ENCODE measurements around the gene METTL18. TPM values are rescaled to one million over a fixed set of nuclear protein-coding genes. Genes with fewer than 3 reads are reported as not detected.

Gene METTL18
- total and polyA plus RNA-seq, 8 donors = 4.8 to 15.5 (median 13.7) TPM

- DNase-seq = no peak
- Histone ChIP-seq H3K27ac (no peak overlapping the region), H3K36me3 (no peaks in the 10 kb centered on the region), H3K4me1 (no peaks in the 10 kb centered on the region), H3K27me3 (no peaks in the 10 kb centered on the region), H3K9me3 (no peaks in the 10 kb centered on the region), H3K4me3 (no peak overlapping the region)
- intact Hi-C loops (cut with DNase I) = no loop called here
- no peak for TF ChIP-seq CTCF (IDR thresholded peaks at IDR 0.05)
- ATAC-seq = peak; percentile 82
These were observed 29.0 kb downstream of the METTL18 start for GRCh38 chr1:169765580-169766331.

- DNase-seq (no peak), ATAC-seq (no peak)
- Histone ChIP-seq H3K36me3 (no peaks in the 10 kb centered on the region), H3K4me1 (no peaks in the 10 kb centered on the region), H3K4me3 (no peak overlapping the region), H3K27ac (no peak overlapping the region), H3K9me3 (no peaks in the 10 kb centered on the region), H3K27me3 (no peaks in the 10 kb centered on the region)
- intact Hi-C loops (cut with DNase I) = no loop called here
- no peak for TF ChIP-seq CTCF (IDR thresholded peaks at IDR 0.05)
These were observed 29.8 kb downstream of the METTL18 start for GRCh38 chr1:169764919-169765318.

- TF ChIP-seq CTCF (IDR thresholded peaks at IDR 0.05) = no peak
- Histone ChIP-seq H3K27me3 (no peaks in the 10 kb centered on the region), H3K9me3 (no peaks in the 10 kb centered on the region), H3K4me1 (no peaks in the 10 kb centered on the region), H3K4me3 (no peak overlapping the region), H3K27ac (no peak overlapping the region), H3K36me3 (no peaks in the 10 kb centered on the region)
- DNase-seq (no peak), ATAC-seq (no peak)
- intact Hi-C loops (cut with DNase I) = no loop called here
These were observed 32.0 kb downstream of the METTL18 start for GRCh38 chr1:169762699-169763098.

- Histone ChIP-seq H3K9me3 (no peaks in the 10 kb centered on the region), H3K27ac (no peak overlapping the region), H3K4me1 (no peaks in the 10 kb centered on the region), H3K27me3 (no peaks in the 10 kb centered on the region), H3K36me3 (no peaks in the 10 kb centered on the region), H3K4me3 (no peak overlapping the region)
- DNase-seq (no peak), ATAC-seq (no peak)
- no peak for TF ChIP-seq CTCF (IDR thresholded peaks at IDR 0.05)
- intact Hi-C loops (cut with DNase I) = no loop called here
These were observed 35.7 kb downstream of the METTL18 start for GRCh38 chr1:169759038-169759437.

GRCh38 chr1:169753549-169753948 lies 41.2 kb downstream of the METTL18 start:
- TF ChIP-seq CTCF (IDR thresholded peaks at IDR 0.05) = no peak
- H3K4me3 ChIP-seq = no peak overlapping the region
- H3K4me1 ChIP-seq = no peaks in the 10 kb centered on the region
- intact Hi-C loops (cut with DNase I) = no loop called here
- DNase-seq (no peak), ATAC-seq (no peak)
- H3K27ac ChIP-seq = no peak overlapping the region
- H3K36me3 ChIP-seq = no peaks in the 10 kb centered on the region
- no peaks in the 10 kb centered on the region for H3K9me3 ChIP-seq
- peaks cover 4 to 6% of the 10 kb centered on the region in 2 donors for H3K27me3 ChIP-seq
